H1 (cell line): ENCODE measurements around the gene SLC9C1.

Experiments used
- CTCF ChIP-seq, 3 experiments: IDR thresholded peaks; 1 replicate in 2 of 3; 2 replicates in 1 of 3; pipeline versions ENCODE4 v1.5.1 to v1.6.1; 2011; ENCODE audit warnings: low read length in 3 of 3, mild to moderate bottlenecking in 3 of 3, inconsistent platforms in 2 of 3, low read depth in 1 of 3, moderate library complexity in 1 of 3; ENCODE audit not compliant: insufficient read depth in 1 of 3; ENCODE audit errors: control extremely low read depth in 1 of 3
- EP300 ChIP-seq, 2 experiments: IDR thresholded peaks; 1 replicate in 1 of 2; 2 replicates in 1 of 2; pipeline ENCODE4 v1.6.1; 2011 to 2012; ENCODE audit warnings: low read depth in 2 of 2, low read length in 2 of 2, mild to moderate bottlenecking in 2 of 2, borderline replicate concordance in 1 of 2, inconsistent platforms in 1 of 2, moderate library complexity in 1 of 2
- GABPA ChIP-seq: IDR thresholded peaks from 2 replicates; pipeline ENCODE4 v1.6.1; 2011; ENCODE audit warnings: mild to moderate bottlenecking, low read length, moderate library complexity, borderline replicate concordance; ENCODE audit not compliant: insufficient read depth
- HDAC2 ChIP-seq, 2 experiments: fragments of 300-600 bp in 1 of 2; sonication (generic) in 1 of 2; IDR thresholded peaks; 2 replicates each; pipeline ENCODE4 v1.6.1; 2011 to 2012; ENCODE audit warnings: low read depth in 2 of 2, low read length in 2 of 2, mild to moderate bottlenecking in 2 of 2, moderate library complexity in 2 of 2, borderline replicate concordance in 1 of 2, inconsistent platforms in 1 of 2
- JUN ChIP-seq: IDR thresholded peaks from 2 replicates; pipeline ENCODE4 v1.6.1; 2011; ENCODE audit warnings: low read depth, mild to moderate bottlenecking, improper control_type of control experiment, low read length
- MAX ChIP-seq: IDR thresholded peaks from 2 replicates; pipeline ENCODE4 v1.6.1; 2012; ENCODE audit warnings: inconsistent platforms
- RAD21 ChIP-seq, 2 experiments: IDR thresholded peaks in 1 of 2; conservative IDR thresholded peaks in 1 of 2; 2 replicates each; pipeline ENCODE4 v1.6.1; 2011; ENCODE audit warnings: low read depth in 2 of 2, low read length in 2 of 2, improper control_type of control experiment in 1 of 2, inconsistent platforms in 1 of 2, mild to moderate bottlenecking in 1 of 2, moderate library complexity in 1 of 2
- RNF2 ChIP-seq: fragments of 200-900, 300-1000 bp; sonication (generic); IDR thresholded peaks from 2 replicates; pipeline ENCODE4 v1.7.1; 2016; ENCODE audit warnings: borderline replicate concordance, low read depth, mild to moderate bottlenecking, antibody characterized with exemption, low read length; ENCODE audit not compliant: poor library complexity, severe bottlenecking; ENCODE audit errors: missing control alignments
- TAF7 ChIP-seq: optimal IDR thresholded peaks from 2 replicates; pipeline ENCODE3; 2011; ENCODE audit warnings: low read depth, mild to moderate bottlenecking, inconsistent platforms, low read length, moderate library complexity, borderline replicate concordance
- TBP ChIP-seq: IDR thresholded peaks from 2 replicates; pipeline ENCODE4 v1.6.1; 2011; ENCODE audit warnings: low read depth, low read length, improper control_type of control experiment

GRCh38 chr3:112298781-112299180, 4.8 kb upstream of the SLC9C1 start:
- no peak for TF ChIP-seq TAF7
- no peak for TF ChIP-seq CTCF (IDR thresholded peaks at IDR 0.05; ENCODE audit: control extremely low read depth in 1 of 3, insufficient read depth in 1 of 3, low read depth in 1 of 3, low read length in 3 of 3)
- TF ChIP-seq JUN = no peak
- TF ChIP-seq TBP = no peak
- no peak for TF ChIP-seq MAX
- no peak for TF ChIP-seq EP300 (IDR thresholded peaks at IDR 0.05; ENCODE audit: borderline replicate concordance in 1 of 2, low read depth in 2 of 2, low read length in 2 of 2)
- no peak for TF ChIP-seq HDAC2 (IDR thresholded peaks at IDR 0.05; ENCODE audit: borderline replicate concordance in 1 of 2, low read depth in 2 of 2, low read length in 2 of 2)
- no peak for TF ChIP-seq RNF2
- TF ChIP-seq RAD21 (IDR thresholded peaks at IDR 0.05 in 1 of 2, conservative IDR thresholded peaks at IDR 0.05 in 1 of 2; ENCODE audit: low read depth in 2 of 2, low read length in 2 of 2) = no peak
- no peak for TF ChIP-seq GABPA
